Gastrocnemius medialis (tissue), 4 donors: ENCODE measurements around the gene INO80B. TPM values are rescaled to one million over a fixed set of nuclear protein-coding genes. Genes with fewer than 3 reads are reported as not detected.

ENCODE experiments used
- ATAC-seq, 2 donors: fragments of 150-250 bp; one replicate each; pipeline ENCODE4 v1.9.1; 2016
- DNase-seq, 2 donors: peaks; one replicate each; pipeline ENCODE4 v3.0.0-alpha.2; 2019
- H3K27ac ChIP-seq, 4 donors: fragments of 200-600 bp; sonication (generic); 1 replicate in 1 of 4; 2 replicates in 3 of 4; pipeline ENCODE4 v1.5.1; 2016 to 2018; ENCODE audit warnings: mild to moderate bottlenecking in 2 of 4, moderate library complexity in 1 of 4
- H3K27me3 ChIP-seq, 3 donors: fragments of 200-600 bp; sonication (generic) in 2 of 3; 1 replicate in 1 of 3; 2 replicates in 2 of 3; pipeline versions ENCODE4 v1.5.1 to v1.6.0; 2016 to 2019; ENCODE audit warnings: mild to moderate bottlenecking in 1 of 3, moderate library complexity in 1 of 3
- H3K36me3 ChIP-seq, 2 donors: fragments of 200-600 bp; sonication (generic) in 1 of 2; one replicate each; pipeline ENCODE4 v1.5.1; 2017 to 2018
- H3K4me1 ChIP-seq, 2 donors: fragments of 200-600 bp; sonication (generic) in 1 of 2; one replicate each; pipeline ENCODE4 v1.5.1; 2016 to 2017; ENCODE audit warnings: mild to moderate bottlenecking in 2 of 2
- H3K4me3 ChIP-seq, 4 donors: fragments of 200-600 bp; sonication (generic) in 3 of 4; 1 replicate in 1 of 4; 2 replicates in 3 of 4; pipeline ENCODE4 v1.5.1; 2016 to 2019; ENCODE audit warnings: mild to moderate bottlenecking in 2 of 4
- H3K9me3 ChIP-seq, 3 donors: fragments of 200-600 bp; sonication (generic) in 2 of 3; 1 replicate in 1 of 3; 2 replicates in 2 of 3; pipeline ENCODE4 v1.5.1; 2016 to 2019
- CTCF ChIP-seq, 5 experiments: fragments of 450-650 bp in 3 of 5; fragments of 200-600 bp in 2 of 5; sonication (generic) in 2 of 5; IDR thresholded peaks in 4 of 5; conservative IDR thresholded peaks in 1 of 5; 1 replicate in 4 of 5; 2 replicates in 1 of 5; pipeline ENCODE4 v1.5.1; 2016 to 2019; ENCODE audit warnings: antibody characterized with exemption in 5 of 5, mild to moderate bottlenecking in 3 of 5, moderate library complexity in 3 of 5
- POLR2A ChIP-seq, 2 donors: fragments of 450-650 bp; IDR thresholded peaks; one replicate each; pipeline ENCODE4 v1.6.1; 2017; ENCODE audit warnings: antibody characterized with exemption in 2 of 2, mild to moderate bottlenecking in 2 of 2, moderate library complexity in 2 of 2
- in situ Hi-C, 4 donors: fragments of 200-750 bp; cut with MboI; loops; one replicate each; pipeline versions ENCODE4 v1.15.0 to v1.8.0; 2017; ENCODE audit warnings: low sequenced_read_pairs in 4 of 4
- intact Hi-C: fragments of 100-400 bp; cut with DNase I; formaldehyde crosslinking; loops from one replicate; pipeline ENCODE4 v1.15.1; 2023; ENCODE audit warnings: low total_unique reads
- total RNA-seq, 4 donors: library from RNA; depleted of rRNA; stranded (reverse); fragments of >200 nt; gene quantifications; one replicate each; pipeline versions ENCODE4 v1.1.0 to v1.2.3, GENCODE V29; 2016

INO80B gene
- total RNA-seq, 4 donors from 2014 or later, result 14.5 to 51.9 (median 41.1) TPM

- H3K27ac ChIP-seq, result no peak overlapping the region
- ATAC-seq (no peak), DNase-seq (no peak)
- H3K36me3 ChIP-seq, result peaks cover 0 to 17% of the 10 kb centered on the region in 2 donors
- H3K4me3 ChIP-seq, result no peak overlapping the region
- H3K27me3 ChIP-seq, result no peaks in the 10 kb centered on the region
- H3K9me3 ChIP-seq, result no peaks in the 10 kb centered on the region
- in situ Hi-C loops, result no loop called here
- H3K4me1 ChIP-seq, result no peaks in the 10 kb centered on the region
- intact Hi-C loops, result no loop called here
- no peak for TF ChIP-seq CTCF (IDR thresholded peaks at IDR 0.05 in 4 of 5, conservative IDR thresholded peaks at IDR 0.05 in 1 of 5)
- no peak for TF ChIP-seq POLR2A (IDR thresholded peaks at IDR 0.05)
Observed at GRCh38 chr2:74429487-74430451, 25.1 kb upstream of the INO80B start.

GRCh38 chr2:74430502-74430901 lies 24.4 kb upstream of the INO80B start:
- no peak overlapping the region for H3K4me3 ChIP-seq
- intact Hi-C loops (no loop called here), in situ Hi-C loops (no loop called here)
- H3K27me3 ChIP-seq, result no peaks in the 10 kb centered on the region
- no peak for DNase-seq
- H3K27ac ChIP-seq, result no peak overlapping the region
- ATAC-seq, result no peak
- no peaks in the 10 kb centered on the region for H3K4me1 ChIP-seq
- TF ChIP-seq POLR2A (IDR thresholded peaks at IDR 0.05), result no peak
- no peak for TF ChIP-seq CTCF (IDR thresholded peaks at IDR 0.05 in 4 of 5, conservative IDR thresholded peaks at IDR 0.05 in 1 of 5)
- H3K9me3 ChIP-seq, result no peaks in the 10 kb centered on the region
- peaks cover 0 to 17% of the 10 kb centered on the region in 2 donors for H3K36me3 ChIP-seq

- intact Hi-C loops (no loop called here), in situ Hi-C loops (no loop called here)
- no peak for TF ChIP-seq CTCF (IDR thresholded peaks at IDR 0.05 in 4 of 5, conservative IDR thresholded peaks at IDR 0.05 in 1 of 5)
- no peak for TF ChIP-seq POLR2A (IDR thresholded peaks at IDR 0.05)
- H3K4me3 ChIP-seq, result no peak overlapping the region
- peaks cover 20 to 21% of the 10 kb centered on the region in 2 donors for H3K4me1 ChIP-seq
- peaks cover 0 to 12% (median 0%) of the 10 kb centered on the region in 3 donors for H3K27me3 ChIP-seq
- no peaks in the 10 kb centered on the region for H3K36me3 ChIP-seq
- ATAC-seq (no peak), DNase-seq (no peak)
- no peak overlapping the region for H3K27ac ChIP-seq
- H3K9me3 ChIP-seq, result no peaks in the 10 kb centered on the region
Observed at GRCh38 chr2:74436111-74436805, 18.6 kb upstream of the INO80B start.

- DNase-seq (no peak), ATAC-seq (no peak)
- H3K27me3 ChIP-seq, result peaks cover 1 to 20% (median 2%) of the 10 kb centered on the region in 3 donors
- TF ChIP-seq CTCF (IDR thresholded peaks at IDR 0.05 in 4 of 5, conservative IDR thresholded peaks at IDR 0.05 in 1 of 5), result no peak
- no peak for TF ChIP-seq POLR2A (IDR thresholded peaks at IDR 0.05)
- H3K27ac ChIP-seq, result no peak overlapping the region
- H3K9me3 ChIP-seq, result no peaks in the 10 kb centered on the region
- intact Hi-C loops, result no loop called here
- H3K4me3 ChIP-seq, result no peak overlapping the region
- in situ Hi-C loops, result no loop called here
- no peaks in the 10 kb centered on the region for H3K36me3 ChIP-seq
- peaks cover 20 to 29% of the 10 kb centered on the region in 2 donors for H3K4me1 ChIP-seq
Observed at GRCh38 chr2:74436848-74437695, 17.8 kb upstream of the INO80B start.
